IMR-90 (cell line): ENCODE measurements around the gene TUBA3E.
"Not testable (repeated sequence)": the region's sequence is repeated elsewhere in the genome, so short reads cannot be mapped to it uniquely, and the experiment has no call there.

Experiments
- BHLHE40 ChIP-seq: fragments of 150-350 bp; IDR thresholded peaks from 2 replicates; pipeline ENCODE4 v1.6.1; 2016; ENCODE audit warnings: mild to moderate bottlenecking, low read depth, low read length
- CHD1 ChIP-seq: IDR thresholded peaks from 2 replicates; pipeline ENCODE4 v1.6.1; 2012; ENCODE audit warnings: low read depth, low read length, improper control_type of control experiment
- FOS ChIP-seq: fragments of 150-350 bp; IDR thresholded peaks from 2 replicates; pipeline ENCODE4 v1.6.1; 2016; ENCODE audit warnings: low read depth, low read length
- MAZ ChIP-seq: IDR thresholded peaks from 2 replicates; pipeline ENCODE4 v1.6.1; 2012; ENCODE audit warnings: low read depth, mild to moderate bottlenecking, low read length, improper control_type of control experiment, moderate library complexity, borderline replicate concordance
- POLR2A ChIP-seq: IDR thresholded peaks from 2 replicates; pipeline ENCODE4 v1.6.1; 2012; ENCODE audit warnings: mild to moderate bottlenecking, low read depth, low read length
- RAD21 ChIP-seq: IDR thresholded peaks from 2 replicates; pipeline ENCODE4 v1.6.1; 2012; ENCODE audit warnings: low read length, improper control_type of control experiment
- RCOR1 ChIP-seq: IDR thresholded peaks from 2 replicates; pipeline ENCODE4 v1.6.1; 2012; ENCODE audit warnings: mild to moderate bottlenecking, low read length, improper control_type of control experiment; ENCODE audit not compliant: insufficient replicate concordance
- RFX5 ChIP-seq: IDR thresholded peaks from 2 replicates; pipeline ENCODE4 v1.8.0; 2012; ENCODE audit warnings: low read depth, mild to moderate bottlenecking, low read length, moderate library complexity
- SMC3 ChIP-seq: fragments of 150-350 bp; IDR thresholded peaks from 2 replicates; pipeline ENCODE4 v1.6.1; 2016; ENCODE audit warnings: low read depth, mild to moderate bottlenecking, antibody characterized with exemption, low read length, moderate library complexity
- TF ChIP-seq, protein P1 (sequence below): conservative IDR thresholded peaks from 2 replicates; pipeline ENCODE4 v1.5.1; 2012; ENCODE audit warnings: mild to moderate bottlenecking, low read depth, low read length, improper control_type of control experiment
- TF ChIP-seq, protein P2 (sequence below): fragments of 150-350 bp; IDR thresholded peaks from 2 replicates; pipeline ENCODE4 v1.6.1; 2017; ENCODE audit warnings: mild to moderate bottlenecking, antibody characterized with exemption, low read length, low read depth
- TF ChIP-seq, protein P3 (sequence below): fragments of 150-350 bp; IDR thresholded peaks from 2 replicates; pipeline ENCODE4 v1.6.1; 2016; ENCODE audit warnings: low read depth, mild to moderate bottlenecking, low read length, moderate library complexity, borderline replicate concordance

DNA sequence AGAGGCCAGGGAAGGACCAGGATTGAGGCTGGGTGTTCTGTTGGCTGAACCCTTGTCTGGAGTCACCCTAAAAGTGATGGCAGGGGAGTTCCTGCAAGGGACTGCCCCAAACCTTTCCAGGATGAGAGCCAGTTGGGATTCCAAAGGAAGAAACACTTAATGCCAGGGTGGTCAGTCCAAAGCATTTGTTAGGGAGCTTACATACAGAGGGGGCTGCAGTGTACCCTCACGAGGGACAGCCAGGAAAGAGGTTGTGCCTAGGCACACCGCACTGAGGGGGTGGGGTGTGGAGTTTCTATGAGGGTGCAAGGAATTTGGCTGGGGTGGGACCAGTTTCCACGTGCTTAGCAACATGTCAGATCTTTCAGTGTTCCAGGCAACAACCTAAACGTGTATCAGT is 9.3 kb downstream of the TUBA3E start:
- TF ChIP-seq, protein P1, sequence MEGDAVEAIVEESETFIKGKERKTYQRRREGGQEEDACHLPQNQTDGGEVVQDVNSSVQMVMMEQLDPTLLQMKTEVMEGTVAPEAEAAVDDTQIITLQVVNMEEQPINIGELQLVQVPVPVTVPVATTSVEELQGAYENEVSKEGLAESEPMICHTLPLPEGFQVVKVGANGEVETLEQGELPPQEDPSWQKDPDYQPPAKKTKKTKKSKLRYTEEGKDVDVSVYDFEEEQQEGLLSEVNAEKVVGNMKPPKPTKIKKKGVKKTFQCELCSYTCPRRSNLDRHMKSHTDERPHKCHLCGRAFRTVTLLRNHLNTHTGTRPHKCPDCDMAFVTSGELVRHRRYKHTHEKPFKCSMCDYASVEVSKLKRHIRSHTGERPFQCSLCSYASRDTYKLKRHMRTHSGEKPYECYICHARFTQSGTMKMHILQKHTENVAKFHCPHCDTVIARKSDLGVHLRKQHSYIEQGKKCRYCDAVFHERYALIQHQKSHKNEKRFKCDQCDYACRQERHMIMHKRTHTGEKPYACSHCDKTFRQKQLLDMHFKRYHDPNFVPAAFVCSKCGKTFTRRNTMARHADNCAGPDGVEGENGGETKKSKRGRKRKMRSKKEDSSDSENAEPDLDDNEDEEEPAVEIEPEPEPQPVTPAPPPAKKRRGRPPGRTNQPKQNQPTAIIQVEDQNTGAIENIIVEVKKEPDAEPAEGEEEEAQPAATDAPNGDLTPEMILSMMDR: not testable (repeated sequence)
- not testable (repeated sequence) for TF ChIP-seq RAD21, RFX5, RCOR1, MAZ, FOS, POLR2A, CHD1, SMC3, BHLHE40
- TF ChIP-seq, protein P2, sequence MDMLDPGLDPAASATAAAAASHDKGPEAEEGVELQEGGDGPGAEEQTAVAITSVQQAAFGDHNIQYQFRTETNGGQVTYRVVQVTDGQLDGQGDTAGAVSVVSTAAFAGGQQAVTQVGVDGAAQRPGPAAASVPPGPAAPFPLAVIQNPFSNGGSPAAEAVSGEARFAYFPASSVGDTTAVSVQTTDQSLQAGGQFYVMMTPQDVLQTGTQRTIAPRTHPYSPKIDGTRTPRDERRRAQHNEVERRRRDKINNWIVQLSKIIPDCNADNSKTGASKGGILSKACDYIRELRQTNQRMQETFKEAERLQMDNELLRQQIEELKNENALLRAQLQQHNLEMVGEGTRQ: not testable (repeated sequence)
- TF ChIP-seq, protein P3, sequence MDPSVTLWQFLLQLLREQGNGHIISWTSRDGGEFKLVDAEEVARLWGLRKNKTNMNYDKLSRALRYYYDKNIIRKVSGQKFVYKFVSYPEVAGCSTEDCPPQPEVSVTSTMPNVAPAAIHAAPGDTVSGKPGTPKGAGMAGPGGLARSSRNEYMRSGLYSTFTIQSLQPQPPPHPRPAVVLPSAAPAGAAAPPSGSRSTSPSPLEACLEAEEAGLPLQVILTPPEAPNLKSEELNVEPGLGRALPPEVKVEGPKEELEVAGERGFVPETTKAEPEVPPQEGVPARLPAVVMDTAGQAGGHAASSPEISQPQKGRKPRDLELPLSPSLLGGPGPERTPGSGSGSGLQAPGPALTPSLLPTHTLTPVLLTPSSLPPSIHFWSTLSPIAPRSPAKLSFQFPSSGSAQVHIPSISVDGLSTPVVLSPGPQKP: not testable (repeated sequence)
